GM21737 (cell line): ENCODE results near the gene TPGS1.

Experiments
- ATAC-seq: cut with Tn5 transposase; IDR thresholded peaks from one replicate; pipeline ENCODE4 v1.9.1; 2021; ENCODE audit warnings: mild to moderate bottlenecking, moderate library complexity; ENCODE audit not compliant: unreplicated experiment

TPGS1 gene

GRCh38 chr19:507286-508203, at the start of gene TPGS1:
TSS of gene TPGS1 (plus strand) at chr19:507497. CDS start at chr19:507507, 10 bp downstream.
- ATAC-seq, result peak; percentile 46

DNA sequence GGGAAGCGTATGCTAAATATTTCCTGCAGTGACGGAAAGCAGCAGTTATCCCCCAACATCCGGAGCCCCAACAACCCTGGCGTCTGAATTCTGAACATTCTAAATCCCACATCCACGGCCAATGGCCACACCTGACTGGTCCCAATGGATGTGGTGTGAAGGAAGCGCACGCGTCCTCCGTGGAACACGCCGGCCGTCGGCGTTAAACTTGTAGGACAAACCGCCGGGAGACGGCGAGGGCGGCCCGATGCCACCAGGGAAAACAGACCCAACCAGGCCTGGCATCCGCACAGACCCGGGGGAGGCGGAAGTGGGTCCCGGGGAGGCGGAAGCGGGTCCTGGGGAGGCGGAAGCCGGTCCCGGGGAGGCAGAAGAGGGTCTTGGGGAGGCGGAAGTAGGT, 49.7 kb upstream of the TPGS1 start:
- no peak for ATAC-seq

DNA sequence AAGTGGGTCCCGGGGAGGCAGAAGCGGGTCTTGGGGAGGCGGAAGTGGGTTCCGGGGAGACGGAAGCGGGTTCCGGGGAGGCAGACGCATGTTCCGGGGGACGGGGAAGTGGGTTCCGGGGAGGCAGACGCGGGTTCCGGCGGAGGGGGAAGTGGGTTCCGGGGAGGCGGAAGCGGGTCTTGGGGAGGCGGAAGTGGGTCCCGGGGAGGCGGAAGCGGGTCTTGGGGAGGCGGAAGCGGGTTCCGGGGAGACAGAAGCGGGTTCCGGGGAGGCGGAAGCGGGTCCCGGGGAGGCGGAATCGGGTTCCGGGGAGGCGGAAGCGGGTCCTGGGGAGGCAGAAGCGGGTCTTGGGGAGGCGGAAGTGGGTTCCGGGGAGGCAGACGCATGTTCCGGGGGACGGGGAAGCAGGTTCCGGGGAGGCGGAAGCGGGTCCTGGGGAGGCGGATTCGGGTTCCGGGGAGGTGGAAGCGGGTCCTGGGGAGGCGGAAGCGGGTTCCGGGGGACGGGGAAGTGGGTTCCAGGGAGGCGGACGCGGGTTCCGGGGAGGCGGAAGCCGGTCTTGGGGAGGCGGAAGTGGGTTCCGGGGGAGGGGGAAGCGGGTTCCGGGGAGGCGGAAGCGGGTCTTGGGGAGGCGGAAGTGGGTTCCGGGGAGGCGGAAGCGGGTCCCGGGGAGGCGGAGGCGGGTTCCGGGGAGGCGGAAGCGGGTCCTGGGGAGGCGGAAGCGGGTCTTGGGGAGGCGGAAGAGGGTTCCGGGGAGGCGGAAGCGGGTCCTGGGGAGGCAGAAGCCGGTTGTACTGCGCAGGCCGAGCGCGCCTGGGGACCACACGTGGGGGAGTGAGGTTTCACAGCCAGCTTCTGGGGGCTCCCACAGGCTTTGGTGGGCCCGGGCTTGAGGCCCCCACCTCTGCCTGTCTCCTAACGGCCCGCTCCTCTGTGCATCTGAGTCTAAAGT, 48.9 kb upstream of the TPGS1 start:
- no peak for ATAC-seq

- no peak for ATAC-seq
These were observed 47.4 kb upstream of the TPGS1 start for GRCh38 chr19:459724-460511.

DNA sequence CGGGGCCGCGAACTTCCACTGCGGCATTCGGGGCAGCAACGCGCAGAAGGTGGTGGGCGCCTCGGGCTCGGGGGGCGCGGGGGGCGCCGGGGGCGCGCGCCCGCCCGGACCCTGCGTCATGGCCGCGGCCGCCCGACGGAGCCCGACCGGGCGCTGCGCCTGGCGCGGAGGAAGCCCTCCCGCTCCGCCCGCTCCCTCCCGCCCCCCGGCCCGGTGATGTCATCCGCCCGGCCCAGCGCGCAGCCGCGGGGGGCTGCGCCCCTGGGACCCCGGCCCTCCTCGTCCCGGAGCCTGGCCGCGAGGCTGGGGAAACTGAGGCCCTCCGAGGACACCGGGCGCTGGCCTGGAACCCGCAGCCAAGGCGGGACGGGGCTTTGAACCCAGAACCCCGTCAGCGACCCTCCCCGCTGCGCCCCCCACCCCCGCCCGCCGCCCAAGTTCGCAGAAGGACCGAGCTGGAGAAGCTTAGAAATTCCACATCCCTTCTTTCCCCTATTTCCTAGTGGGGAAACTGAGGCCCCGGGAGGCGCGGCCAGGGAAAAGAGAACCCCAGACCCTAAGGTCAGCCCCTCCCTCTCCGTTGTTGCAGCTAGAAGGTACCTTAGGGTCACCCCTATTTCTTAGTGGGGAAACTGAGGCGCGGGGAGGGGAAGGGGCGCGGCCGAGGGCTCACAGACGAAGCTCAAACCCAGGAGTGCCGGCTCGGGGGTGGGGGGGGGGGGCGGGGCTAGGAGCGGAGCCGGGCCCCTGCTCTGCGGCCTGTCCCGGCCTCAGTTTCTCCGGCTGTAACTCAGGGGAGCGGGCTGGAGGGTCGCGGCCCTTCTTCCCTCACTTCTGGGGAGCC, 46.2 kb upstream of the TPGS1 start, which contains the start of gene SHC2:
SHC2 (minus strand) TSS at position 157 of the 844 bp plus-strand sequence; CDS start at position 120, 37 bp downstream.
- no peak for ATAC-seq

DNA sequence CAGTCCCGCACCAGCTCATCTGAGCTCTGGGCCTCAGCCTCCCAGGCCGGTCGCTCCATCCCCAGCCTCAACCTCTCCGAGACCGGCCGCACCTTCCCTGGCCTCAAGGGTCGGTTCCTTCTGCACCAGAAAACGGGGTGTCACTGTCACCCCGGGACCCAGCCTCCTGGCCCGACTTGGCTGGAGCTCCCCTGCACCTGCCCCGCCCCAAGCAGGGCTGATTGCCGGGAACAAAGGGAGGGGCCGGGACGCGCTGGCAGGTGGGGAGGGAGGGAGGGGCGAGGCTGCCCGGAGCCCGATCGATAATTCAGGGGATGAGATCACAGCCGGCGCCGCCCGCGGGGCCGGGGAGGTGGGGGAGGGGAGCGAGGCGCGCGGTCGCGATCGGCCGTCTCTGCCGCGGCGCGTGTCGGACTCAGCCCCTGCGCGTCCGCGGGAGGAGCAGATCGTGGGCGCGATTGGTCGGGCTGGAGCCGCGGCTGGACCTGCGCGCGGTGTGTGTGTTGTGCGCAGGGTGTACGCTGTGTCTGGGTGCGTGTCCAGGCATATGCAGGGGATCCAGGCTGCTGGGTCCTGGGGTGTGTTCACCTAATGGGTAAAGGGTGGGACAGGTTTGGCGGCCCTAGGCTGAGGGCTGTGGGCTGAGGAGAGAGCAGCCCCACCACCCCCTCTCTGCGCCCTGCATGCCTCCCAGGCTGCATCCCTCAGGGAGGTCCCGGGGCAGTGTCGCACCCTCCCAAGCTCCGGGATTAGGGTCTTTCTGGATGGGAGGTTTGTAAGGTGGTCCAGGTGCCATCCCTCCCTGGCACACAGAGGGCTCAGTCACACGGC, 45.4 kb upstream of the TPGS1 start:
- no peak for ATAC-seq

DNA sequence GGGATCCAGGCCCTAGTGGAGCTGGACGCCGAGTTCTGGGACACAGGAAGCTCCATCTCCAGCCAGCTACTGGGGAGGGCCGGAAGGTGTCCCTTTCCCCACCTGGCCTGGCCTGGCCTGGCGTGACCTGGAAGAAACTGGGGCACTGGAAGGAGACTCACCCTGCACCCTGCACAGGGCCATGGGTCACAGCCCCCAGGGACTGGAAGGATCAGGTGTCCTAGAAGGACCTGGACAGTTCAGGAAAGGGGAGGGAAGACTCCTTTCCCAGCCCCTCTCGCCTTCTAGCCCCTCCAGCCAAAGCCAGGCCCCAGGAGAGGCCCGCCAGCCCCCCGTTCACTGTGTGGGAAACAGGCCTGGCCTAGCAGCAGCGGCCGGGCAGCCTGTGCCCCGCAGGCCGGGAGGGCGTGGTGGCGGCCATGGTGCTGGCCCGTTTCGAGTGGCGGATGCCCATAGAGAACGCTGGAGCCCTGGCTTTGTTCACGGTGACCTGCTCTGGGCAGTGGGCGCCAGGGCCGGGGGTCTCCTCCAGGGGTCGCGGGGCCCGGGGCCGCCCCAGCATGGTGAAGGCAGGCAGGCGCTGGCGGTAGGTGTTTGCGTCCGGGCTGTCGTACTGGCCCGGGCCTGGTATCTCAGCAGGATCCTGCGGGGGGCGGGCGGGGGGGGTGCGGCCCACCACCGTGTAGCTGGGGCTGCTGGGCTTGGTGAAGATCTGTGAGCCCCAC, 43.7 kb upstream of the TPGS1 start:
- no peak for ATAC-seq

DNA sequence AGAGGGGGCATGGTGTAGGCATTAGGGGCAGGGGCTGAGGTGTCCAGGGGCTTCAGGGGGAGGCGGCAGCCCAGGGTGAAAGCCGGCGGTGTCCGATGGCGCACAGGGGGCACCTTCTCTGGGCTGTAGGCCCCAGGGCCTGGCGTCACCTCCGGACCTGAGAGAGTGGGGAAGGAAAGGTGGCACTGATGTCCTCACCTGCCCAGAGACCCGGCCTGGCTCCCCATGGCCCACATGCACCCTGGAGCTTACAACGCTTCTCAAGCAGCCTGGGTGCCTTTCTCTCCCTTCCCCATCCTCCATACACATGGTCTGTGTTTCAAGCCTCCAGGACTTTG, 43.1 kb upstream of the TPGS1 start:
- no peak for ATAC-seq

- ATAC-seq, result no peak
These were observed 42.1 kb upstream of the TPGS1 start for GRCh38 chr19:465056-465816.

GRCh38 chr19:467554-467953, 39.7 kb upstream of the TPGS1 start:
- ATAC-seq, result no peak

DNA sequence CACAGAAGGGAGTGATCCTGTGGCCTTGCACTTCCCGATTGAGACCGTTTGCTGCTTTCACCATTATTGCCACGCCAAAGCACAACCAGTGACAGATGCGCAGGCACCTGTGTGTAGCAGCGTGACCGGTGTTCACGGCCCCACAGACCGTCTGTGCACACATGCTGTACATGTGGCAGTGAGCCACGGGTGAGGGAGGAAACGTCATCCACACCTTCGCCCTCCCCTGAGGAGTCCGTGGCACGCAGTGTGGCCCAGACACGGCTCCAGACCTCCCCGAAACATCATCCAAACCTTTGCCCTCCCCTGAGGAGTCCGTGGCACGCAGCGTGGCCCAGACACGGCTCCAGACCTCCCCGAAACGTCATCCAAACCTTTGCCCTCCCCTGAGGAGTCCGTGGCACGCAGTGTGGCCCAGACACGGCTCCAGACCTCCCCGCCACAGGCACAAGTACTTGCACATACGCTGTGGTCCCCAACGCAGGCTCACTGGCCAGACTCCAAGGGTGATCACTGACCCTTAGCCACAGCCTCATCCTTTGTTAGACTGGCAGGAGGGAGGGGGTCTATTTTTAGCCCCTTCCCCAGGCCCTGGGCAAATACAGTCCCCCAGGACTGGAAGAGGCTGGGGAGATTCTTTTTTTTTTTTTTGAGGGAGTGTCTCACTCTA, 38.6 kb upstream of the TPGS1 start:
- no peak for ATAC-seq

DNA sequence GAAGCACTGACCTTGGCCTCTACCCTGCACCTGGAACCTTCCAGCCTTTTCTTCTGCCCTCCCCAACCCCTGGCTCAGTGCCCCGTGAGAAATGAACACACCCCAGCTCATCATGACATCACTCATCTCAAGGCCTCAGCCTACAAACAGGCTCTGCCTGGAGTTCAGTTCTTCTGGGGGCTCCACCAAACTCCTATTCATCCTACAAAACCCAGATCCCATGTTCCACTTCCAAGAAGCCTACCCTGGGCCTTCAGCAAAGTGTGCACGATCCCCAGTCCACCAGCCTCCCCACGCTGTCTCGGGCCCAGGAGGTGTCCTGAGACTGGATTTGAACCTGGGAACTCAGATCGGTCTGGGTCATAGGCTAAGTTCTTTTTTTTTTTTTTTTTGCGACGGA, 37.5 kb upstream of the TPGS1 start:
- ATAC-seq, result no peak

- no peak for ATAC-seq
These were observed 36.6 kb upstream of the TPGS1 start for GRCh38 chr19:470701-471100.

DNA sequence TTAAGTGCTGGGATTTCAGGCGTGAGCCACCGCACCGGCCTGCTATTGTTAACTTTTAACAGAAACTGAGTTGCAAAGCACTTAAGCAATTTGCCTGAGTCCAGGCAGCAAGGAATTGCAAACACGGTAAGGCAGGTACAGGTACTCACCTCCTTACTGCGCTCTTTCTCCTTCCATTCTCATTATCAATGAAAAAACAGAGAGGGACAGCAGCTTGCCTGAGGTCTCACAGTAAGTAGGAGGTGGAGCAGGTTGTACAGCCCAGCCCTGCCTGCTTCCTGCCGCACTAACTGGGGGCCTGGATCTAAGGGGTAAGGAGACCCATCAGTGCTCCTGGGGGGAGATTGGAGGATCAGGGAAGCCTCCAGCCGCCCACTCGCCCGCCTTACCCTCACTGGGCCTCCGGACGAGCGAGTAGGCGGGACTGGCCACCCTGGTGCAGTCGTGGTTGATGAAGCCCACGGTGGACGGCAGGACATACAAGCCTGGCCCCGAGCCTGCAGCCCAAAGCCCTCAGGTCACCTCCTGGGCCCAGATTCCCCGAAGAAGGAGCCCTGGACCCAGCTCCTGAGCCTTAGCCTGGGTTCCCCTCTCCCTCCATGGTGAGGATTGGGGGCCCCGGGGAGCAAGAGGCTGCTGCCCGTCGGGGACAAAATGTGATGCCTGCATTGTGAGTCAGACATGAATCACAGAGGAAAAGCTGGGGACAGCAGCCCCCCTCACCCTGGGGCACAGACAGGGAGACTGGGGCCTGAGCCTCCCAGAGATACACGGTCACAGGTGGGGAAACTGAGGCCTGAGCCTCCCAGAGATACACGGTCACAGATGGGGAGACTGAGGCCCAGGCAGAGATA, 35.1 kb upstream of the TPGS1 start:
- no peak for ATAC-seq

- ATAC-seq, result no peak
These were observed 32.9 kb upstream of the TPGS1 start for GRCh38 chr19:474126-475078.
